Measurements from ENCODE around the gene MARF1. TPM values are rescaled to one million over a fixed set of nuclear protein-coding genes. Genes with fewer than 3 reads are reported as not detected.
"Not testable (repeated sequence)": the region's sequence is repeated elsewhere in the genome, so short reads cannot be mapped to it uniquely, and the experiment has no call there.

MARF1 gene
- total RNA-seq, 1 donor from 2014 or later, result 45.2 TPM

DNA sequence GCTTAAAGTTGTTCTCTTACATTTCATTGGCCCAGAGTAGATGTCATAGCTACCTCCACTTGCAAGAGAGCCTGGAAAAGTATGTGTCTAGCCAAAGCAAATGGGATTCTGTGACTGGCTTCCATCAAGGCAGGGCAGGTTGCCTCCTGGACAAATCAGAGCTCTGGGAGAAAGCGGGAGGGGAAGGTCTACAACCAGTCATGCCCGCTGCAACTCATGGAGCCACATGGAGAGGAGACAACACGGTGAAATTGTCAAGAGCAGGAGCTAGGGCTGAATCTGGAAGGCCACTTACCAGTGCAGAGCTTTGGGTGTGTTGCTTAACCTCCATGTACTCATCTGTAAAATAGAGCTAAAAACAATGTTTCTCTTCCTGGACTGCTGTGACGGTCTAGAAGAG, 83.8 kb downstream of the MARF1 start:
- DNase-seq, result no peak
- ATAC-seq (ENCODE audit: poor library complexity), result no peak
- intact Hi-C loops (cut with DNase I), result no loop called here

GRCh38 chr16:15557258-15557657, 85.7 kb downstream of the MARF1 start:
- intact Hi-C loops (cut with DNase I), result no loop called here
- DNase-seq (no peak), ATAC-seq (ENCODE audit: poor library complexity) (no peak)

GRCh38 chr16:15556130-15556529, 86.8 kb downstream of the MARF1 start:
- no peak for DNase-seq
- ATAC-seq (ENCODE audit: poor library complexity), result no peak
- intact Hi-C loops (cut with DNase I), result no loop called here

- DNase-seq (no peak), ATAC-seq (ENCODE audit: poor library complexity) (no peak)
- intact Hi-C loops (cut with DNase I), result no loop called here
These were observed 89.5 kb downstream of the MARF1 start for GRCh38 chr16:15553313-15554088.

- no peak for ATAC-seq (ENCODE audit: poor library complexity)
- no peak for DNase-seq
- intact Hi-C loops (cut with DNase I), result no loop called here
These were observed 90.4 kb downstream of the MARF1 start for GRCh38 chr16:15552507-15552906.

- intact Hi-C loops (cut with DNase I), result loop anchor here (10.0 kb wide), 1 partner anchor 114 kb away; the partner anchor contains the start of gene BMERB1
- DNase-seq (no peak), ATAC-seq (ENCODE audit: poor library complexity) (no peak)
These were observed 94.5 kb downstream of the MARF1 start for GRCh38 chr16:15548482-15548891.

GRCh38 chr16:15547768-15548096, 95.2 kb downstream of the MARF1 start:
- no peak for DNase-seq
- ATAC-seq (ENCODE audit: poor library complexity), result no peak
- intact Hi-C loops (cut with DNase I), result loop anchor here (10.0 kb wide), 1 partner anchor 113 kb away; the partner anchor contains the start of gene BMERB1

- intact Hi-C loops (cut with DNase I), result loop anchor here (10.0 kb wide), 1 partner anchor 112 kb away; the partner anchor contains the start of gene BMERB1
These were observed 95.7 kb downstream of the MARF1 start for GRCh38 chr16:15547072-15547767.

GRCh38 chr16:15545544-15545943, 97.4 kb downstream of the MARF1 start:
- intact Hi-C loops (cut with DNase I), result loop anchor here (10.0 kb wide), 1 partner anchor 111 kb away; the partner anchor contains the start of gene BMERB1
- ATAC-seq (ENCODE audit: poor library complexity), result no peak

More at GRCh38 chr16:15547072-15547767, 95.7 kb downstream of the MARF1 start:
- not testable (repeated sequence) for ATAC-seq (ENCODE audit: poor library complexity); DNase-seq

DNA sequence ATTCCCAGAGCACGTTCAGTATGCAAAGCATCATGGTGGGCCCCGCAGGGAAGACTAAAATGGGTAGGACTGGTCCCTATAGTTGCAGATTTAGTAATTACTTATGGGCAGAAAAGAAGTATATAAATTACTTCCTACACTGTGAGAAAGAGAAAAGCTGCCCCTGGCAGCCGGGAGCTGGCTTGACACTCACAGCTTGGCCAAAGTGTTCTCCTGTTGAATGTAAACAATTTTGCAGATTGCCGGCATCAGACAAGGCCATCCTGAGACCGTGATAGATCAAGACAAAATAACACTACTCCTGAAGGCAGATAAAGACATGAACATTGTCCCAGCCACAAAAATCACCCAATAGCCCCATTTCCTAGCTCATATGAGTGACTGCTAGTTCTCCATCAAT, 98.5 kb downstream of the MARF1 start:
- no peak for ATAC-seq (ENCODE audit: poor library complexity)

More at GRCh38 chr16:15545544-15545943, 97.4 kb downstream of the MARF1 start:
- DNase-seq, result no peak

More for the DNA sequence above, 98.5 kb downstream of the MARF1 start:
- DNase-seq, result no peak
- intact Hi-C loops (cut with DNase I), result loop anchor here (10.0 kb wide), 1 partner anchor 110 kb away; the partner anchor contains the start of gene BMERB1

Other genes with a start within 250 kb of the MARF1 start
- gene MPV17L, start 247.4 kb downstream of the MARF1 start, total RNA-seq, result 6.1 TPM
- 71.8 TPM for gene BMERB1, start 208.6 kb downstream of the MARF1 start, total RNA-seq
- gene NDE1, start 7.1 kb upstream of the MARF1 start, total RNA-seq, result 12.6 TPM
- 14.0 TPM for gene MYH11, start 213.9 kb upstream of the MARF1 start, total RNA-seq
- 27.7 TPM for gene CEP20, start 245.4 kb upstream of the MARF1 start, total RNA-seq

Data from Right ventricle myocardium superior (tissue), 1 donor.